Stimulated activated CD4-positive, alpha-beta T cell treated with anti-CD3 and anti-CD28 coated beads, Interleukin-2, amount 100 ng/mL, for 4 hours (primary cell): ENCODE results near the gene DNMT1.
"Not testable (repeated sequence)": the region's sequence is repeated elsewhere in the genome, so short reads cannot be mapped to it uniquely, and the experiment has no call there.

ENCODE experiments used
- DNase-seq: peaks from one replicate; pipeline ENCODE4 v3.0.0-alpha.2; 2020; ENCODE audit warnings: low read depth

Gene DNMT1

DNA sequence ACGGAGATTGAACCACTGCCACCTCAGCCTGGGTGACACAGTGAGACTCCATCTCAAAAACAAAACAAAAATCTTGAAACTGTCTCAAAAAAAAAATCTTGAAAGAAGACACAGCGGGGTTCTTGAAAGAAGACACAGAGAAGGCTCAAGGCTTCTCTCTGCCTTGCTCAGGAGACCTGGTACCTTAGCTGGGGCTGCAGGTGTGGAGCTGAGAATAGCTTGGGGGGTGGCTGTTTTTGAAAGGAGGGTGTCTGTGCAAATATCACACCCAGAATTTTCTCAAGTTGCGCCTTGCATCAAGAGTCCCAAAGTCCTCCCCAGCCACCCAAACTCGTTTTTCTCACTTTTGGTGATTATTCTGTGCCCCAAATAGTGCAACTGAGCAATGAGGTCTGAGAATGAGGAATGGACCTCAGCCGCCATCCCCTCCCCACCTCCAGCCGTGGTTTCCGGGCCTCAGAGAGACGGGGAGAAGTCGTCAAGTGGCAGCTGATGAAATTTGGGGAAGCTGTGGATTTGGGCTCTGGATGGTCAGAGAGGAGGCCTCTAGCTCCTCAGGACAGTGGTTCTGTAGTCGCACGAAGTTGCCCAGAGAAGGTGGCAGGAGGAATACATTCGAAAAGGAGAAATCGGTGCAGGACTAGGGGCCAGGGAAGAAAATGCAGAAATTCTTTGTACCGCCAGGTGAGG lies 27.6 kb upstream of the DNMT1 start:
- no peak for DNase-seq

GRCh38 chr19:10220695-10221094 lies 25.9 kb upstream of the DNMT1 start:
- DNase-seq: no peak

GRCh38 chr19:10219678-10220077 lies 24.9 kb upstream of the DNMT1 start:
- no peak for DNase-seq

- no peak for DNase-seq
Measured at GRCh38 chr19:10217085-10217484, 22.3 kb upstream of the DNMT1 start.

GRCh38 chr19:10214784-10215183 lies 20.0 kb upstream of the DNMT1 start:
- DNase-seq: no peak

GRCh38 chr19:10211691-10212090 lies 16.9 kb upstream of the DNMT1 start:
- DNase-seq: no peak

GRCh38 chr19:10211061-10211460 lies 16.3 kb upstream of the DNMT1 start:
- DNase-seq: no peak

- no peak for DNase-seq
Measured at GRCh38 chr19:10209315-10209714, 14.6 kb upstream of the DNMT1 start.

DNA sequence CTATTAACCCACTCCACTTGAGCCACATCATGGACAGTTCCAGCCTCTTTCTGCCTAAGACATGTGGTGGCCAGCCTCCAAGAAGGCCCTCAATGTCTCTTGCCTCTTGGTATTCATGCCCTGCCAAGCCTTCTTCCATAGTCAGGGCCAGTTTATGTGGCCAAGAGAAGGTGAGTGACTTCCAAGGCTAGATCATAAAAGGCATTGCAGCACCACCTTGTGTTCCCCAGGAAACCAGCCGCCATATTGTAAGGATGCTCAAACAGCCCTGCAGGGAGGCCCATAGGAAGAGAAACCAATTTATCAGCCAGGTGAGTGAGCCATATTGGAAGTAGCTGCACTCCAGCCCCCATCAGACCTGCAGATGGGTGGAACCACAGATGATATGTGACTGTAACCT lies 12.3 kb upstream of the DNMT1 start:
- DNase-seq: no peak

- DNase-seq: no peak
Measured at GRCh38 chr19:10206226-10206885, 11.6 kb upstream of the DNMT1 start.

DNA sequence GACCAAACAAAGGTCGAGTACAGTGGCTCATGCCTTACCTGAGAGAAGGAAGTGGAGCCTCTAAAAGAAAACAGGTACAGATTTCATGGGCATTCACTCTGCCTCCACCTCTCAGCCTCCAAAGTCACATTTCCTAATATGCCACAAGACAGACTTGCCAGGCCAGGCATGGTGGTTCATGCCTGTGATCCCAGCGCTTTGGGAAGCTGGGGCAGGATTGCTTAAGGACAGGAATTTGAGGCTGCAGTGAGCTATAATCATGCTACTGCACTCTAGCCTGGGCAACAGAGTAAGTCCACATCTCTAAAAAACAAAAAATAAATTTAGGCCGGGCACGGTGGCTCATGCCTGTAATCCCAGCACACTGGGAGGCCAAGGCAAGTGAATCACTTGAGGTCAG lies 10.9 kb upstream of the DNMT1 start:
- DNase-seq: no peak

DNA sequence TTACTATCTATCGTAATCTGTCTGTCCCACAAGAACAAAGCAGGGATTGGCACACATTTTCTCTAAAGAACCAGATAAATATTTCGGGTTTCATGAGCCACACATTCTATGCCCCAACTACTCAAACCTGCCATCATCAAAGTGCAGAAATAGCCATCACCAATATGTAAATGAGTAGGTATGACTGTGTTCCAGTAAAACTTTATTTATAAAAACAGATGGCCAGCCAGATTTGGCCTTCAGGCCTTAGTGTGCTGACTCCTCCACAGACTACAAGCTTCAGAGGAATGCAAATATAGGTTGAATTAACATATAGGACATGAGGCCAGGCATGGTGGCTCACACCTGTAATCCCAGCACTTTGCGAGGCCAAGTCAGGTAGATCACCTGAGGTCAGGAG lies 8.9 kb upstream of the DNMT1 start:
- no peak for DNase-seq

DNA sequence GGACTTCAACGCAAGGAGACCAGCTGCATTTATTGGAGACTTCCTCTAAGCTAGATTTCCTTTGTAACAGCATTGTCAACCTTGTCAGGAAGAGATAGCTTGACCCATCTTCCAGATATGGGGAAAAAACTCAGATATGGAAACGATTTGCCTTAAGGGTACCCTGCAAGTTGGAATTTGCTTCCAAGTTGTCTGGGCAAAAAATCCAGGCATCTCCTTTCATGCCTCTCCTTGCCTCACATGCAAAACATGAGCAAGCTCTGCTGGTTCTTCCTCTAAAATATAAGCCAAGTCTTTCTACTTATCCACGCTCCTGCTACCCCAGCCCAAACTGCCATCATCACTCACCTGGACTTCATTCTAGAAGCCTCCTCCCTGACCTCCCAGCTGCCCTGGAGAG lies 6.4 kb upstream of the DNMT1 start:
- no peak for DNase-seq

DNA sequence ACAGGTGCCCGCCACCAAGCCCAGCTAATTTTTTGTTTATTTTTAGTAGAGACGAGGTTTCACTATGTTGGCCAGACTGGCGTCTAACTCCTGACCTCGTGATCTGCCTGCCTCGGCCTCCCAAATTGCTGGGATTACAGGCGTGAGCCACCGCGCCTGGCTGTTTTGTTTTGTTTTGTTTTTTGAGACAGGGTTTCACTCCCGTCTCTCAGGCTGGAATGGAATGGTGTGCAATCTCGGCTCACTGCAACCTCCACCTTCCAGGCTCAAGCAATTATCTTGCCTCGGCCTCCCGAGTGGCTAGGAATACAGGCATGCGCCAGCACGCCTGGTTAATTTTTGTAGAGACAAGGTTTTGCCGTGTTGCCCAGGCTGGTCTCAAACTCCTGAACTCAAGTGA lies 5.3 kb upstream of the DNMT1 start:
- not testable (repeated sequence) for DNase-seq

GRCh38 chr19:10198889-10199644 lies 4.3 kb upstream of the DNMT1 start:
- DNase-seq: not testable (repeated sequence)

- DNase-seq: no peak
Measured at GRCh38 chr19:10195199-10195519, 406 bp upstream of the DNMT1 start.

DNA sequence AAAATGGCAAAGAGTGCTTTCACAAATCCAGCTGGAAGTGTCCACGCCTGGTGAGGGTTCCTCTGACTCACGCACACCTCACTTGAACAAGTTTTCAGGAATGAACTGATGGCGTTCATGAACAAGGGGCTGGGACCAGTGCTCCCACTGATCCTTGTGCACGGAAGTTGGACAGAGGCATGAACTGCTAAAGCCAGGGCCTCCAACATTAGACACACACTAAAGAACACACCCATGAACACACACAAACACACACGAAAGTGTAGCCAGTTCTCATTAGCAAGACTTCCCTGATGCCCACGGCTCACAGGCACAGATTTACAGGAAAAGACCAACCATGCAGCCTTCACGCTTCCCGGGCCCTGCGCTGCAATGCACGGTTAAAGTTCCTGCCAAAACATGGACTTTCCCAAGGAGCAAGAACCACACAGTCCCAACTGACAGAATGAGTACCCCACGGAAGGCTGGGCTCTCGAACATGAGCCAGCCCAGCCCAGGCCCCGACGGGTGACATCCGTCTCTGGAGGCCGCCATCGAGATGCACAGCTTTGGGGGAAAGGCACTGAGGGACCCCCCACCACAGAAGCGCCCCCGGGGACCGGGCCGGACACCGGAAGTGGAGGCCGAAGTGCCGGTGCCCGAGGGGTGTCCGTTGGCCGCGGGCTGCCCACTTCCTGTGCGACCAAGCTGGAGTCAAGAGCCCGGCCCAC lies 808 bp downstream of the DNMT1 start:
- DNase-seq: no peak

DNA sequence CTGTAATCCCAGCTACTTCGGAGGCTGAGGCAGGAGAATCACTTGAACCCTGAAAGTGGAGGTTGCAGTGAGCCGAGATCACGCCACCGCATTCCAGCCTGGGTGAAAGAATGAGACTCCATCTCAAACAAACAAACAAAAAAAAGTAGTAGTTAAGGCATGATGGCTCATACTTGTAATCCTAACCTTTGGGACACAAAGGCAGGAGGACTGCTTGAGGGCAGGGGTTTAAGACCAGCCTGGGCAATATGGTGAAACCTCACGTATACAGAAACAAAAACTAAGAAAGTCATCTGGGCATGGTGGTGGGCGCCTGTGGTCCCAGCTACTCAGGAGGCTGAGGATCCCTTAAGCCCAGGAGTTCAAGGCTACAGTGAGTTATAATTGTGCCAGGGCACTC lies 1.8 kb downstream of the DNMT1 start:
- no peak for DNase-seq

GRCh38 chr19:10191347-10191746 lies 3.4 kb downstream of the DNMT1 start:
- DNase-seq: no peak

- DNase-seq: no peak
Measured at GRCh38 chr19:10190026-10190425, 4.7 kb downstream of the DNMT1 start.

- no peak for DNase-seq
Measured at GRCh38 chr19:10189616-10190015, 5.1 kb downstream of the DNMT1 start.

- no peak for DNase-seq
Measured at GRCh38 chr19:10187315-10187714, 7.4 kb downstream of the DNMT1 start.

DNA sequence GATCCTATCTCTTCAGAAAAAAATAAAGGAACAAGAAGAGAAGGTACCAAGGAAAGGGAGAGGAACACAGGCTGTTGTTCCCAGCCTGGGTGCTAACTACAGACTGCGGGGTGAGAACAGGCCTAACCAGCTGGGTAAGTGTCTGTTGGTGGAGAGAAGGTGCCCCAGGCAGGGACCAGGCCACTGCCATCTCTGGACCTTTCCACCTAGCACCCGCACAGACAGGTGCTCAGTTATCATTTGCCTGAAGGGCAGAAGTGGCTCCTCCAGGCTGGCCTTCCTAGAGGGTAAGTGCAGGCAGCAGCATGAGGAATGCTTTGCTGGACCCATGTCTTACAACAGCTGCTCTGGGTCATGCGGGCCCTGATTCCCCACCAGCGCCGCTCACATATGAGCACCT lies 10.1 kb downstream of the DNMT1 start:
- DNase-seq: no peak
